ENCODE data around the gene KCNF1. TPM values are rescaled to one million over a fixed set of nuclear protein-coding genes. Genes with fewer than 3 reads are reported as not detected.

KCNF1 gene
- total RNA-seq, 1 experiment from 2014 or later: 1.3 TPM

- Histone ChIP-seq H3K27me3 (ENCODE audit: low read length) (no peaks in the 10 kb centered on the region), H3K4me3 (ENCODE audit: low read length) (no peak overlapping the region), H3K79me2 (ENCODE audit: low read length) (no peaks in the 10 kb centered on the region), H3K9ac (ENCODE audit: low read length) (no peak overlapping the region), H3K9me2 (replicated peaks; ENCODE audit: low read length) (no peaks in the 10 kb centered on the region), H3K36me3 (ENCODE audit: low read depth, low read length) (no peaks in the 10 kb centered on the region), H3K27ac (ENCODE audit: low read length) (no peak overlapping the region), H3F3A (ENCODE audit: low read length, unreplicated experiment) (no peaks in the 10 kb centered on the region), H2AFZ (ENCODE audit: low read length) (no peak overlapping the region), H4K20me1 (ENCODE audit: low read length) (no peaks in the 10 kb centered on the region), H3K9me3 (ENCODE audit: low read length) (no peaks in the 10 kb centered on the region), H3K4me2 (ENCODE audit: low read length) (no peak overlapping the region), H3K4me1 (ENCODE audit: insufficient read depth, low read length) (no peaks in the 10 kb centered on the region)
- intact Hi-C loops (cut with micrococcal nuclease): no loop called here
- TF ChIP-seq CTCF (conservative IDR thresholded peaks at IDR 0.05; ENCODE audit: low read depth, low read length) (no peak), EZH2 (IDR thresholded peaks at IDR 0.05; ENCODE audit: low read length, unreplicated experiment) (no peak), EZH2phosphoT487 (IDR thresholded peaks at IDR 0.05; ENCODE audit: borderline replicate concordance, low read length) (no peak)
- DNase-seq (no peak), ATAC-seq (no peak)
- ChIA-PET CTCF (no interaction called here), POLR2A (ENCODE audit: unreplicated experiment) (no interaction called here)
- BruUV-seq (replicated peaks): no TSS peak
These were observed 4.1 kb downstream of the KCNF1 start for GRCh38 chr2:10915731-10916276.

GRCh38 chr2:10916953-10917352, 5.2 kb downstream of the KCNF1 start:
- CTCF ChIA-PET: no interaction called here
- Histone ChIP-seq H3K27ac (ENCODE audit: low read length) (no peak overlapping the region), H3K9me2 (replicated peaks; ENCODE audit: low read length) (no peaks in the 10 kb centered on the region), H4K20me1 (ENCODE audit: low read length) (no peaks in the 10 kb centered on the region), H3K36me3 (ENCODE audit: low read depth, low read length) (no peaks in the 10 kb centered on the region), H3K9ac (ENCODE audit: low read length) (no peak overlapping the region), H3K4me1 (ENCODE audit: insufficient read depth, low read length) (no peaks in the 10 kb centered on the region), H3F3A (ENCODE audit: low read length, unreplicated experiment) (no peaks in the 10 kb centered on the region), H3K79me2 (ENCODE audit: low read length) (no peaks in the 10 kb centered on the region), H3K9me3 (ENCODE audit: low read length) (no peaks in the 10 kb centered on the region), H3K27me3 (ENCODE audit: low read length) (no peaks in the 10 kb centered on the region), H2AFZ (ENCODE audit: low read length) (no peak overlapping the region), H3K4me3 (ENCODE audit: low read length) (no peak overlapping the region), H3K4me2 (ENCODE audit: low read length) (no peak overlapping the region)
- POLR2A ChIA-PET (ENCODE audit: unreplicated experiment): no interaction called here
- BruUV-seq (replicated peaks): no TSS peak
- no peak for DNase-seq
- TF ChIP-seq EZH2phosphoT487 (IDR thresholded peaks at IDR 0.05; ENCODE audit: borderline replicate concordance, low read length) (no peak), CTCF (conservative IDR thresholded peaks at IDR 0.05; ENCODE audit: low read depth, low read length) (no peak), EZH2 (IDR thresholded peaks at IDR 0.05; ENCODE audit: low read length, unreplicated experiment) (no peak)
- no peak for ATAC-seq
- intact Hi-C loops (cut with micrococcal nuclease): no loop called here

GRCh38 chr2:10917927-10918326, 6.2 kb downstream of the KCNF1 start:
- Histone ChIP-seq H3K27ac (ENCODE audit: low read length) (no peak overlapping the region), H3K9me2 (replicated peaks; ENCODE audit: low read length) (no peaks in the 10 kb centered on the region), H3K27me3 (ENCODE audit: low read length) (no peaks in the 10 kb centered on the region), H3K4me3 (ENCODE audit: low read length) (no peak overlapping the region), H4K20me1 (ENCODE audit: low read length) (no peaks in the 10 kb centered on the region), H3K9ac (ENCODE audit: low read length) (no peak overlapping the region), H3K4me2 (ENCODE audit: low read length) (no peak overlapping the region), H3K36me3 (ENCODE audit: low read depth, low read length) (no peaks in the 10 kb centered on the region), H3K79me2 (ENCODE audit: low read length) (no peaks in the 10 kb centered on the region), H3K4me1 (ENCODE audit: insufficient read depth, low read length) (no peaks in the 10 kb centered on the region), H3K9me3 (ENCODE audit: low read length) (no peaks in the 10 kb centered on the region), H2AFZ (ENCODE audit: low read length) (no peak overlapping the region), H3F3A (ENCODE audit: low read length, unreplicated experiment) (no peaks in the 10 kb centered on the region)
- POLR2A ChIA-PET (ENCODE audit: unreplicated experiment): no interaction called here
- intact Hi-C loops (cut with micrococcal nuclease): no loop called here
- DNase-seq (no peak), ATAC-seq (no peak)
- TF ChIP-seq CTCF (conservative IDR thresholded peaks at IDR 0.05; ENCODE audit: low read depth, low read length) (no peak), EZH2 (IDR thresholded peaks at IDR 0.05; ENCODE audit: low read length, unreplicated experiment) (no peak), EZH2phosphoT487 (IDR thresholded peaks at IDR 0.05; ENCODE audit: borderline replicate concordance, low read length) (no peak)
- CTCF ChIA-PET: interaction anchor here (0.6 kb wide), 1 partner anchor 8 kb away, joined by 4 read pairs; no protein-coding TSS in a partner anchor
- BruUV-seq (replicated peaks): no TSS peak
